Neuronal stem cell (in vitro differentiated cells): ENCODE data around the gene TTC38.

ENCODE experiments used
- DNase-seq: peaks from one replicate; pipeline ENCODE4 v3.0.0-alpha.2; 2013; ENCODE audit warnings: low spot score
- H2AFZ ChIP-seq: one replicate; pipeline ENCODE4 v1.6.1; 2013; ENCODE audit warnings: mild to moderate bottlenecking, low read length, inconsistent platforms
- H2AK5ac ChIP-seq: 2 replicates; pipeline ENCODE4 v1.6.1; 2013; ENCODE audit warnings: low read depth, mild to moderate bottlenecking, inconsistent platforms, low read length, moderate library complexity, mixed read lengths
- H2BK120ac ChIP-seq: 2 replicates; pipeline ENCODE4 v1.6.1; 2013; ENCODE audit warnings: low read depth, mild to moderate bottlenecking, inconsistent platforms, low read length, moderate library complexity, mixed read lengths
- H2BK12ac ChIP-seq: one replicate; pipeline ENCODE4 v1.6.1; 2013; ENCODE audit warnings: low read length, inconsistent platforms
- H2BK15ac ChIP-seq: 2 replicates; pipeline ENCODE4 v1.6.1; 2013; ENCODE audit warnings: mild to moderate bottlenecking, low read length, inconsistent platforms, mixed read lengths
- H2BK5ac ChIP-seq: one replicate; pipeline ENCODE4 v1.6.1; 2013; ENCODE audit warnings: inconsistent platforms, mild to moderate bottlenecking, low read length, moderate library complexity
- H3K14ac ChIP-seq: one replicate; pipeline ENCODE4 v1.6.1; 2013; ENCODE audit warnings: low read length, inconsistent platforms
- H3K18ac ChIP-seq: 2 replicates; pipeline ENCODE4 v1.6.1; 2013; ENCODE audit warnings: low read length, inconsistent platforms
- H3K23ac ChIP-seq: 2 replicates; pipeline ENCODE4 v1.6.1; 2013; ENCODE audit warnings: low read depth, mild to moderate bottlenecking, mixed read lengths, low read length, inconsistent platforms; ENCODE audit not compliant: poor library complexity
- H3K27ac ChIP-seq: replicated peaks from 3 replicates; pipeline ENCODE4 v1.5.1; 2013; ENCODE audit warnings: low read length, inconsistent platforms
- H3K27me3 ChIP-seq, 3 experiments: 2 replicates each; pipeline ENCODE4 v1.6.1; 2013; ENCODE audit warnings: low read length in 3 of 3, mild to moderate bottlenecking in 2 of 3, inconsistent platforms in 1 of 3, low read depth in 1 of 3, mixed read lengths in 1 of 3, moderate library complexity in 1 of 3; ENCODE audit not compliant: control insufficient read depth in 3 of 3, insufficient read depth in 3 of 3
- H3K36me3 ChIP-seq, 2 donors: replicated peaks in 1 of 2; 2 replicates each; pipeline ENCODE4 v1.6.1; 2013; ENCODE audit warnings: low read length in 2 of 2; ENCODE audit not compliant: control insufficient read depth in 2 of 2, insufficient read depth in 2 of 2
- H3K4ac ChIP-seq: 2 replicates; pipeline ENCODE4 v1.6.1; 2013; ENCODE audit warnings: inconsistent platforms, mild to moderate bottlenecking, low read length, moderate library complexity
- H3K4me1 ChIP-seq, 2 donors: 1 replicate in 1 of 2; 2 replicates in 1 of 2; pipeline ENCODE4 v1.6.1; 2013; ENCODE audit warnings: low read length in 2 of 2, low read depth in 1 of 2; ENCODE audit not compliant: control insufficient read depth in 2 of 2, insufficient read depth in 1 of 2
- H3K4me2 ChIP-seq: one replicate; pipeline ENCODE4 v1.6.1; 2013; ENCODE audit warnings: mild to moderate bottlenecking, low read length, inconsistent platforms; ENCODE audit not compliant: insufficient read depth, poor library complexity, severe bottlenecking
- H3K4me3 ChIP-seq, 2 donors: 2 replicates each; pipeline ENCODE4 v1.5.1; 2013; ENCODE audit warnings: low read length in 2 of 2, mild to moderate bottlenecking in 2 of 2, inconsistent platforms in 1 of 2, moderate library complexity in 1 of 2
- H3K79me1 ChIP-seq: one replicate; pipeline ENCODE4 v1.6.1; 2013; ENCODE audit warnings: low read depth, mild to moderate bottlenecking, inconsistent platforms, low read length, moderate library complexity
- H3K9ac ChIP-seq: one replicate; pipeline ENCODE4 v1.6.1; 2013; ENCODE audit warnings: mild to moderate bottlenecking, low read depth, low read length, inconsistent platforms; ENCODE audit not compliant: poor library complexity
- H3K9me3 ChIP-seq, 2 donors: replicated peaks in 1 of 2; 2 replicates each; pipeline versions ENCODE3 to v1.6.1; 2013; ENCODE audit warnings: low read length in 2 of 2, mild to moderate bottlenecking in 2 of 2, inconsistent platforms in 1 of 2, low read depth in 1 of 2, mixed read lengths in 1 of 2, moderate library complexity in 1 of 2; ENCODE audit not compliant: control insufficient read depth in 2 of 2, insufficient read depth in 1 of 2
- H4K8ac ChIP-seq: one replicate; pipeline ENCODE4 v1.6.1; 2013; ENCODE audit warnings: low read depth, mild to moderate bottlenecking, inconsistent platforms, low read length, moderate library complexity
- H4K91ac ChIP-seq: one replicate; pipeline ENCODE4 v1.6.1; 2013; ENCODE audit warnings: low read length, low read depth, mild to moderate bottlenecking, inconsistent platforms; ENCODE audit not compliant: poor library complexity
- WGBS, 2 donors: extraction: QIAGEN DNeasy Blood & Tissue Kit; methylation state at CpG; one replicate each; pipeline ENCODE4 v1.1.7; 2013; ENCODE audit warnings: missing lambda C conversion rate in 2 of 2, mixed read lengths in 1 of 2; ENCODE audit not compliant: insufficient read length in 2 of 2, insufficient replicate concordance in 1 of 2; ENCODE audit errors: extremely low coverage in 2 of 2; 5-methylcytosine and 5-hydroxymethylcytosine counted together

The TTC38 gene

GRCh38 chr22:46289244-46289891, 21.6 kb downstream of the TTC38 start:
- Histone ChIP-seq H2BK15ac (no peak overlapping the region), H3K23ac (no peak overlapping the region), H3K27ac (no peak overlapping the region), H3K4me2 (no peak overlapping the region), H3K14ac (no peak overlapping the region), H3K36me3 (peaks cover 4 to 70% of the 10 kb centered on the region in 2 donors), H3K79me1 (peaks cover 1% of the 10 kb centered on the region), H3K4me1 (peaks cover 0 to 4% of the 10 kb centered on the region in 2 donors), H4K91ac (no peak overlapping the region), H4K8ac (no peak overlapping the region), H2AK5ac (no peak overlapping the region), H2BK5ac (no peak overlapping the region), H3K18ac (no peak overlapping the region), H3K27me3 (no peaks in the 10 kb centered on the region), H2AFZ (no peak overlapping the region), H2BK120ac (no peak overlapping the region), H3K9ac (no peak overlapping the region), H3K9me3 (peaks cover 0 to 2% of the 10 kb centered on the region in 2 donors), H3K4ac (no peak overlapping the region), H2BK12ac (no peak overlapping the region), H3K4me3 (no peak overlapping the region)
- DNase-seq: no peak
- WGBS, 2 donors: no CpG with 5 or more reads among the region's 33 CpGs

GRCh38 chr22:46290121-46290842, 22.5 kb downstream of the TTC38 start:
- Histone ChIP-seq H3K23ac (peak overlapping the region; percentile 80), H3K9me3 (peaks cover 0 to 2% of the 10 kb centered on the region in 2 donors), H4K91ac (peak overlapping the region; percentile 64), H2AK5ac (peak overlapping the region; percentile 63), H3K27me3 (no peaks in the 10 kb centered on the region), H2BK5ac (no peak overlapping the region), H3K14ac (peak overlapping the region; percentile 97), H2BK120ac (no peak overlapping the region), H3K4me2 (no peak overlapping the region), H3K9ac (peak overlapping the region; percentile 60), H3K4me3 (peak overlapping the region in 1 of 2 donors; percentile 65), H4K8ac (peak overlapping the region; percentile 48), H2BK15ac (no peak overlapping the region), H3K36me3 (peaks cover 4 to 61% of the 10 kb centered on the region in 2 donors), H2BK12ac (no peak overlapping the region), H2AFZ (no peak overlapping the region), H3K79me1 (peaks cover 1% of the 10 kb centered on the region), H3K27ac (no peak overlapping the region), H3K4ac (no peak overlapping the region), H3K4me1 (peaks cover 0 to 4% of the 10 kb centered on the region in 2 donors), H3K18ac (peak overlapping the region; percentile 48)
- WGBS, 2 donors: no CpG with 5 or more reads among the region's 17 CpGs
- DNase-seq: no peak

- DNase-seq: no peak
- Histone ChIP-seq H3K9me3 (peaks cover 0 to 2% of the 10 kb centered on the region in 2 donors), H2AFZ (no peak overlapping the region), H2BK5ac (no peak overlapping the region), H3K14ac (peak overlapping the region; percentile 97), H2BK15ac (no peak overlapping the region), H2AK5ac (peak overlapping the region; percentile 63), H4K91ac (no peak overlapping the region), H3K18ac (peak overlapping the region; percentile 38), H3K4me2 (no peak overlapping the region), H3K79me1 (peaks cover 1% of the 10 kb centered on the region), H3K27ac (no peak overlapping the region), H3K27me3 (no peaks in the 10 kb centered on the region), H3K23ac (peak overlapping the region; percentile 80), H3K4ac (no peak overlapping the region), H3K9ac (peak overlapping the region; percentile 78), H3K4me1 (peaks cover 6 to 7% of the 10 kb centered on the region in 2 donors), H2BK12ac (no peak overlapping the region), H2BK120ac (no peak overlapping the region), H3K4me3 (peak overlapping the region in 1 of 2 donors; percentile 4), H3K36me3 (peaks cover 4 to 55% of the 10 kb centered on the region in 2 donors), H4K8ac (no peak overlapping the region)
- WGBS, 2 donors: no CpG with 5 or more reads among the region's 23 CpGs
Observed at GRCh38 chr22:46290843-46291785, 23.3 kb downstream of the TTC38 start.
